GM18870 (cell line): Measurements from ENCODE around the gene CEACAM8.
"Not testable (repeated sequence)": the region's sequence is repeated elsewhere in the genome, so short reads cannot be mapped to it uniquely, and the experiment has no call there.

Experiments used
- ATAC-seq: cut with Tn5 transposase; IDR thresholded peaks from one replicate; pipeline ENCODE4 v1.9.1; 2021; ENCODE audit warnings: moderate library complexity; ENCODE audit not compliant: unreplicated experiment

The CEACAM8 gene

GRCh38 chr19:42594617-42595489 is at the start of gene CEACAM8:
Gene CEACAM8, minus strand, starts transcription at chr19:42594924. Its CDS starts 96 bp downstream, at chr19:42594828.
- ATAC-seq, result no peak

- not testable (repeated sequence) for ATAC-seq
Observed at GRCh38 chr19:42639324-42640092, 44.8 kb upstream of the CEACAM8 start.

GRCh38 chr19:42635233-42635539 is 40.5 kb upstream of the CEACAM8 start:
- no peak for ATAC-seq

- no peak for ATAC-seq
Observed at GRCh38 chr19:42634409-42635232, 39.9 kb upstream of the CEACAM8 start.

- ATAC-seq, result no peak
Observed at GRCh38 chr19:42629191-42629590, 34.5 kb upstream of the CEACAM8 start.

GRCh38 chr19:42628411-42629140 is 33.9 kb upstream of the CEACAM8 start:
- ATAC-seq, result no peak

GRCh38 chr19:42627916-42628315 is 33.2 kb upstream of the CEACAM8 start:
- no peak for ATAC-seq

- no peak for ATAC-seq
Observed at GRCh38 chr19:42626181-42626580, 31.5 kb upstream of the CEACAM8 start.

- ATAC-seq, result no peak
Observed at GRCh38 chr19:42619271-42619670, 24.5 kb upstream of the CEACAM8 start.

- no peak for ATAC-seq
Observed at GRCh38 chr19:42613666-42614065, 18.9 kb upstream of the CEACAM8 start.

- not testable (repeated sequence) for ATAC-seq
Observed at GRCh38 chr19:42610401-42610915, 15.7 kb upstream of the CEACAM8 start.

GRCh38 chr19:42606660-42607351 is 12.1 kb upstream of the CEACAM8 start:
- ATAC-seq, result no peak

- ATAC-seq, result no peak
Observed at GRCh38 chr19:42601811-42602443, 7.2 kb upstream of the CEACAM8 start.

GRCh38 chr19:42596391-42597072 is 1.8 kb upstream of the CEACAM8 start:
- no peak for ATAC-seq

GRCh38 chr19:42595550-42596172 is 937 bp upstream of the CEACAM8 start:
- ATAC-seq, result no peak

GRCh38 chr19:42589792-42590191 is 4.9 kb downstream of the CEACAM8 start:
- ATAC-seq, result no peak

- ATAC-seq, result no peak
Observed at GRCh38 chr19:42584466-42584865, 10.3 kb downstream of the CEACAM8 start.

- no peak for ATAC-seq
Observed at GRCh38 chr19:42577016-42577415, 17.7 kb downstream of the CEACAM8 start.
